NB4 (cell line): ENCODE measurements around the gene TMEM120B.

Source experiments
- DNase-seq: peaks from one replicate; pipeline ENCODE4 v3.0.0; 2010; ENCODE audit warnings: low read depth
- H3K4me3 ChIP-seq: one replicate; pipeline ENCODE4 v1.5.1; 2011; ENCODE audit warnings: mild to moderate bottlenecking, low read depth, low read length, moderate library complexity
- CTCF ChIP-seq: IDR thresholded peaks from one replicate; pipeline ENCODE4 v1.5.1; 2012; ENCODE audit warnings: low read depth, low read length
- MAX ChIP-seq: IDR thresholded peaks from 2 replicates; pipeline ENCODE4 v1.6.1; 2011; ENCODE audit warnings: low read depth, low read length
- MYC ChIP-seq: IDR thresholded peaks from 2 replicates; pipeline ENCODE4 v1.6.1; 2011; ENCODE audit warnings: low read depth, low read length
- POLR2A ChIP-seq: IDR thresholded peaks from 2 replicates; pipeline ENCODE4 v1.6.1; 2011; ENCODE audit warnings: mild to moderate bottlenecking; ENCODE audit not compliant: insufficient read length; ENCODE audit errors: extremely low read depth

Gene TMEM120B

GRCh38 chr12:121793440-121793837 lies 80.9 kb downstream of the TMEM120B start, which contains the start of gene RHOF:
Gene RHOF (minus strand): TSS chr12:121793688. CDS start chr12:121793633, 55 bp downstream.
- TF ChIP-seq POLR2A (peak; percentile 46), CTCF (no peak), MYC (peak; percentile 63), MAX (peak; percentile 29; the same call in 1 of the 2 replicates)
- DNase-seq = no peak
- H3K4me3 ChIP-seq = peak within 1 kb of the TSS; percentile 72

GRCh38 chr12:121793838-121794533 lies 81.4 kb downstream of the TMEM120B start:
- DNase-seq = peak; percentile 99
- peak overlapping the region; percentile 72 for H3K4me3 ChIP-seq
- peak; percentile 95 for TF ChIP-seq MYC
- peak; percentile 32 for TF ChIP-seq POLR2A
- peak; percentile 100 for TF ChIP-seq CTCF
- peak; percentile 89 for TF ChIP-seq MAX

GRCh38 chr12:121794534-121795033 lies 82.0 kb downstream of the TMEM120B start:
- TF ChIP-seq CTCF = no peak
- no peak for TF ChIP-seq MYC
- TF ChIP-seq POLR2A = no peak
- no peak for TF ChIP-seq MAX
- peak overlapping the region; percentile 37 for H3K4me3 ChIP-seq
- no peak for DNase-seq

GRCh38 chr12:121795034-121795968 lies 82.7 kb downstream of the TMEM120B start:
- peak; percentile 95 for DNase-seq
- peak overlapping the region; percentile 37 for H3K4me3 ChIP-seq
- peak; percentile 99 for TF ChIP-seq CTCF
- peak; percentile 62 for TF ChIP-seq MYC
- TF ChIP-seq POLR2A = no peak
- TF ChIP-seq MAX = peak; percentile 51

- TF ChIP-seq CTCF (no peak), MYC (no peak), MAX (no peak), POLR2A (no peak)
- no peak for DNase-seq
- H3K4me3 ChIP-seq = no peak overlapping the region
These were observed 84.6 kb downstream of the TMEM120B start for GRCh38 chr12:121796855-121797751.
